Measurements from ENCODE around the gene MYCN. TPM values are rescaled to one million over a fixed set of nuclear protein-coding genes. Genes with fewer than 3 reads are reported as not detected.

MYCN gene
- total and polyA plus RNA-seq, 9 donors, result 1.2 to 7.0 (median 2.7) TPM

GRCh38 chr2:15937105-15937881 is 3.1 kb upstream of the MYCN start:
- no peaks in the 10 kb centered on the region for H3K27me3 ChIP-seq
- no peaks in the 10 kb centered on the region for H3K9me3 ChIP-seq
- 82 to 94% (median 93%) methylated on average over 8 of the region's 8 CpGs for WGBS, 3 donors
- TF ChIP-seq, protein P1, sequence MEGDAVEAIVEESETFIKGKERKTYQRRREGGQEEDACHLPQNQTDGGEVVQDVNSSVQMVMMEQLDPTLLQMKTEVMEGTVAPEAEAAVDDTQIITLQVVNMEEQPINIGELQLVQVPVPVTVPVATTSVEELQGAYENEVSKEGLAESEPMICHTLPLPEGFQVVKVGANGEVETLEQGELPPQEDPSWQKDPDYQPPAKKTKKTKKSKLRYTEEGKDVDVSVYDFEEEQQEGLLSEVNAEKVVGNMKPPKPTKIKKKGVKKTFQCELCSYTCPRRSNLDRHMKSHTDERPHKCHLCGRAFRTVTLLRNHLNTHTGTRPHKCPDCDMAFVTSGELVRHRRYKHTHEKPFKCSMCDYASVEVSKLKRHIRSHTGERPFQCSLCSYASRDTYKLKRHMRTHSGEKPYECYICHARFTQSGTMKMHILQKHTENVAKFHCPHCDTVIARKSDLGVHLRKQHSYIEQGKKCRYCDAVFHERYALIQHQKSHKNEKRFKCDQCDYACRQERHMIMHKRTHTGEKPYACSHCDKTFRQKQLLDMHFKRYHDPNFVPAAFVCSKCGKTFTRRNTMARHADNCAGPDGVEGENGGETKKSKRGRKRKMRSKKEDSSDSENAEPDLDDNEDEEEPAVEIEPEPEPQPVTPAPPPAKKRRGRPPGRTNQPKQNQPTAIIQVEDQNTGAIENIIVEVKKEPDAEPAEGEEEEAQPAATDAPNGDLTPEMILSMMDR (IDR thresholded peaks at IDR 0.05), result no peak
- TF ChIP-seq EP300 (IDR thresholded peaks at IDR 0.05), result no peak
- TF ChIP-seq POLR2A (IDR thresholded peaks at IDR 0.05), result no peak
- no peak overlapping the region for H3K4me3 ChIP-seq
- no peaks in the 10 kb centered on the region for H3K4me1 ChIP-seq (ENCODE audit: insufficient read depth)
- no peak overlapping the region for H3K27ac ChIP-seq
- DNase-seq, result no peak
- H3K36me3 ChIP-seq, result no peaks in the 10 kb centered on the region
- intact Hi-C loops (cut with DNase I), result no loop called here

GRCh38 chr2:15937882-15938802 is 2.2 kb upstream of the MYCN start:
- TF ChIP-seq, protein P1 (IDR thresholded peaks at IDR 0.05), result no peak
- no peak for TF ChIP-seq POLR2A (IDR thresholded peaks at IDR 0.05)
- TF ChIP-seq EP300 (IDR thresholded peaks at IDR 0.05), result no peak
- DNase-seq, result no peak
- Histone ChIP-seq H3K4me3 (no peak overlapping the region), H3K36me3 (no peaks in the 10 kb centered on the region), H3K27me3 (no peaks in the 10 kb centered on the region), H3K9me3 (no peaks in the 10 kb centered on the region), H3K4me1 (ENCODE audit: insufficient read depth) (no peaks in the 10 kb centered on the region), H3K27ac (no peak overlapping the region)
- 88 to 92% (median 90%) methylated on average over 7 of the region's 7 CpGs for WGBS, 3 donors
- intact Hi-C loops (cut with DNase I), result loop anchor here in 1 of 4 donors (2.0 kb wide), 1 partner anchor 345 kb away; no protein-coding TSS in a partner anchor

DNA sequence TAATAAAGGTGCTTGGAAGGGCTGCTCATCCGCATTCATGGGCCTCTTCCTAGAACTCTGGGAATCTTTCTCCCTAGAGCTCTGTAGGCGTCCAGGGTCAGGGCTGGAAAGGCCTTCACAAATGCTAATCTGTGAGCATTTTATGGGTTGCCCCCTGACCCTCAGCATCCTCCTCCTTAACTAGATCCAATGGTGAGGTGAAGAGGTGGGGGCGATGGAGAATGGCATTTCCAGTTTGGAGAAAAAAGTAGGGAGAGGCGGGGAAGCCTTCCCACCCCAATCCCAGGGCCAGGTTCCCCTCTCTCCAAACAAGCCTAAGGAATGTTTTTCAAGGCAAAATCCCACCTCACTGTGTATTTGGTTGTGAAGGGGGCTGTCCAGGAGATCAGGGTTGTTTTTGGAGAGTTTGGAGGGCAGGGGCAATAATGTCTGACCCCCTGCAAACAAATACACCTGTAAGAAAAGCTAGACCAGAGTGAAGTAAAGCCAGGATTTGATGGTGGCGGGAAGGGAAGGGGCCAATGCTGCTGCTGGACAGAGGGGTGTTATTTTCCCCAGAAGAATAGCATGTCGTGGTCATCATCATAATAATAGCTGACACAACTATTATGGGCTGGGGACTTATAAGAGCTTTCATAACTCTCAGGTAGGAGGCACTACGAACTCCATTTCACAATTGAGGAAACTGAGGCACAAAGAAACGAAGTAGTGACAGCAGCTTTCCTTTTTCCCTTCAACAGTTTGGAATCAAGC is 1.4 kb upstream of the MYCN start:
- H3K27me3 ChIP-seq, result no peaks in the 10 kb centered on the region
- WGBS, 3 donors, result 65 to 71% (median 68%) methylated on average over 8 of the region's 8 CpGs

More for the DNA sequence above, 1.4 kb upstream of the MYCN start:
- Histone ChIP-seq H3K36me3 (no peaks in the 10 kb centered on the region), H3K4me3 (no peak overlapping the region), H3K4me1 (ENCODE audit: insufficient read depth) (no peaks in the 10 kb centered on the region), H3K27ac (no peak overlapping the region), H3K9me3 (no peaks in the 10 kb centered on the region)
- TF ChIP-seq EP300 (IDR thresholded peaks at IDR 0.05) (no peak), POLR2A (IDR thresholded peaks at IDR 0.05) (no peak)
- TF ChIP-seq, protein P1 (IDR thresholded peaks at IDR 0.05), result no peak
- intact Hi-C loops (cut with DNase I), result loop anchor here in 1 of 4 donors (2.0 kb wide), 1 partner anchor 344 kb away; no protein-coding TSS in a partner anchor
- no peak for DNase-seq

Data from ovary (tissue), 9 donors.